ENCODE data around the gene HMGXB3. TPM values are rescaled to one million over a fixed set of nuclear protein-coding genes. Genes with fewer than 3 reads are reported as not detected.

HMGXB3 gene
- total RNA-seq, 4 donors from 2014 or later: 19.7 to 27.0 (median 23.9) TPM

DNA sequence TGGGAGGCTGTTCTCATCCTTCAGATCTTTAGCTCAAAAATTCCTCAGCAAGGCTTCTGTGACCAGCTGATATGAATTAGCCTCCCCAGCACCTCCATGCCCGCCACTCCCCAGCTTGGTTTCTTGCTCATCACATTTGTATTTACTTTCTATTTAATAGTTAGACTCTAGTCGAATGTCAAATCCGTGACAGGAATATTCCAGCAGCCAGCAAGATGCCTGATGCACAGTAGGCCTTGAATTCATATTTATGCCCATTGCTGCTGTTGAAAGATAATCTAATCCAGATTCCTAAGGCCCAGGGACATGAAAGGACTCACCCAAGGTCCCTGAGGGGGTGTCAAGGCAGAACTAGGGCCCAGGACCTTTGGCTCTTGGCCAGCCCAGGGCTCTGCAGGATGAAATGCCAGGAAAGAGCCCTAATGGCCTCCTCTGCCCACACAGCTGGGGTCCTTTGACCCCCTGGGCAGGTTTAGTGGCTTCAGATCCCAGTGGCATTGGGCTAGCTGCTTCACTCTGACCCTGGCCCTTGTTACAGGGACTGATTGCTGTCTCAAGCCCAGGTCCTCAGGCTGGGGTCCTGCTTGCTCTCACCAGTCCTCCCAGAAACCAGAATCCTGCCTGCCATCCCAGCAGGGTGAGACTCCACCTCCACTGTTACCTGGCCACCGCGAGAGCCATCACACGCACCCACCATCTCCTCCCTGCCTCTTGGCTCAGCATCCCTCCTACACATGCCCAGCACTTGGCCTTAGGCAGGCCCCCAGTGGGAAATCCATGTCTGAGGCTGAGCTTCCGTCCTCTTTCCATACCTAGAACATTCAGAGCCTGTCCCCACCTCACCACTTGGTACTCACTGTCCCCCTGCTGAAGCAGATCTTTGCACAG, 78.5 kb downstream of the HMGXB3 start:
- H3K4me3 ChIP-seq: no peak overlapping the region
- no peak for ATAC-seq
- in situ Hi-C loops (cut with MboI; ENCODE audit: low sequenced_read_pairs in 4 of 4) (no loop called here), intact Hi-C loops (cut with DNase I; ENCODE audit: low total_unique reads) (no loop called here)
- no peaks in the 10 kb centered on the region for H3K36me3 ChIP-seq
- H3K4me1 ChIP-seq: no peaks in the 10 kb centered on the region
- DNase-seq: no peak
- no peaks in the 10 kb centered on the region for H3K9me3 ChIP-seq
- TF ChIP-seq POLR2A (IDR thresholded peaks at IDR 0.05) (no peak), CTCF (IDR thresholded peaks at IDR 0.05 in 4 of 5, conservative IDR thresholded peaks at IDR 0.05 in 1 of 5) (no peak)
- H3K27ac ChIP-seq: no peak overlapping the region
- no peaks in the 10 kb centered on the region for H3K27me3 ChIP-seq

- DNase-seq (no peak), ATAC-seq (no peak)
- in situ Hi-C loops (cut with MboI; ENCODE audit: low sequenced_read_pairs in 4 of 4): no loop called here
- H3K27me3 ChIP-seq: no peaks in the 10 kb centered on the region
- no peak overlapping the region for H3K27ac ChIP-seq
- H3K36me3 ChIP-seq: no peaks in the 10 kb centered on the region
- no peaks in the 10 kb centered on the region for H3K9me3 ChIP-seq
- intact Hi-C loops (cut with DNase I; ENCODE audit: low total_unique reads): no loop called here
- no peak overlapping the region for H3K4me3 ChIP-seq
- no peaks in the 10 kb centered on the region for H3K4me1 ChIP-seq
- TF ChIP-seq CTCF (IDR thresholded peaks at IDR 0.05 in 4 of 5, conservative IDR thresholded peaks at IDR 0.05 in 1 of 5) (no peak), POLR2A (IDR thresholded peaks at IDR 0.05) (no peak)
Observed at GRCh38 chr5:150079909-150080461, 79.4 kb downstream of the HMGXB3 start.

DNA sequence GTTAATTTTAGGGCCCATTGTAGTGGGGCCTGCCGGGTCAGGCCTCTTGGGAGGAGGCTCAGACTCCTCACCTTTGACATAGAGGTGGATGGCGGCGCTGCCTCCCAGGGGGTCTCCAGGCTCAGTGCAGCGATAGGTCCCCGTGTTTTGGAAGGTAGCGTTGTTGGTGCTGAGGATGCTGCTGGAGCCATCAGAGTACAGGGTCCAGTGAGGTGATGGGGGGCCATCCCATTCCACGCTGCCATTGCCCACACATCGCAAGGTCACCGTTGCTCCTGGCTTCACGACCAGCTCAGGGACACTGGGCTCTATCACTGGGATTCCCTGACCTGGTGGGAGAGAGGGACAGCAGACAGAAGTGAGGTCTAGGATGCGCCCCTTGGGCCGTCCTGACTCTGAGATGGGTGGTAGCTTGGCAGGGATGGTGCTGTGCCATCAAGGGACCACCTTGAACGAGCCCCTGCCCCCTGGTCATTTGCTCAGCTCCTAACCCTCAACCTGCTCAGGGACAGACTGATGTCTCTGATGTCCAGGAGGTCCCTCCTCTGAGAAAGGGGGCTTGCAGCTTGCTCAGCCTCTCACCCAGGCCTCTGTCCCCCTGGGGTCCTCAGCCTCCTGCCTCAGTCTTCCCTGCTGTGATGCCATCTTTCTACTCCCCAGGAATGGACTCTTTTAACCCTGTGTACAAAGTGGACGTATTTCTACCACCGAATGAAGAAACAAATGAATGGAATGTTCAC, 80.3 kb downstream of the HMGXB3 start:
- in situ Hi-C loops (cut with MboI; ENCODE audit: low sequenced_read_pairs in 4 of 4): no loop called here
- no peaks in the 10 kb centered on the region for H3K4me1 ChIP-seq
- no peaks in the 10 kb centered on the region for H3K9me3 ChIP-seq
- intact Hi-C loops (cut with DNase I; ENCODE audit: low total_unique reads): no loop called here
- H3K27me3 ChIP-seq: no peaks in the 10 kb centered on the region
- ATAC-seq: no peak
- no peak for DNase-seq
- H3K36me3 ChIP-seq: no peaks in the 10 kb centered on the region
- TF ChIP-seq POLR2A (IDR thresholded peaks at IDR 0.05): no peak
- TF ChIP-seq CTCF (IDR thresholded peaks at IDR 0.05 in 4 of 5, conservative IDR thresholded peaks at IDR 0.05 in 1 of 5): no peak
- H3K4me3 ChIP-seq: no peak overlapping the region
- no peak overlapping the region for H3K27ac ChIP-seq

GRCh38 chr5:150081541-150082283, 81.2 kb downstream of the HMGXB3 start:
- Histone ChIP-seq H3K27ac (no peak overlapping the region), H3K36me3 (no peaks in the 10 kb centered on the region)
- in situ Hi-C loops (cut with MboI; ENCODE audit: low sequenced_read_pairs in 4 of 4): no loop called here

More at GRCh38 chr5:150081541-150082283, 81.2 kb downstream of the HMGXB3 start:
- Histone ChIP-seq H3K4me1 (no peaks in the 10 kb centered on the region), H3K4me3 (no peak overlapping the region), H3K27me3 (no peaks in the 10 kb centered on the region), H3K9me3 (no peaks in the 10 kb centered on the region)
- intact Hi-C loops (cut with DNase I; ENCODE audit: low total_unique reads): no loop called here
- TF ChIP-seq CTCF (IDR thresholded peaks at IDR 0.05 in 4 of 5, conservative IDR thresholded peaks at IDR 0.05 in 1 of 5) (no peak), POLR2A (IDR thresholded peaks at IDR 0.05) (no peak)
- no peak for ATAC-seq
- peak; percentile 43 to 57 for DNase-seq
